Trophoblast cell (in vitro differentiated cells and primary cell): Measurements from ENCODE around the gene RAB6B.

Experiments used
- DNase-seq, 2 donors: peaks; one replicate each; pipeline ENCODE4 v3.0.0-alpha.2; 2016
- H2AFZ ChIP-seq: 2 replicates; pipeline ENCODE4 v1.6.1; 2013; ENCODE audit warnings: low read length, moderate library complexity, mild to moderate bottlenecking; ENCODE audit not compliant: insufficient read depth, poor library complexity
- H2AK5ac ChIP-seq: 2 replicates; pipeline ENCODE4 v1.6.1; 2013; ENCODE audit warnings: mild to moderate bottlenecking, low read length
- H2BK120ac ChIP-seq: 2 replicates; pipeline ENCODE4 v1.6.1; 2013; ENCODE audit warnings: low read length, mild to moderate bottlenecking, moderate library complexity; ENCODE audit not compliant: insufficient read depth, poor library complexity
- H2BK12ac ChIP-seq: 2 replicates; pipeline ENCODE4 v1.6.1; 2013; ENCODE audit warnings: mild to moderate bottlenecking, low read length, moderate library complexity
- H2BK5ac ChIP-seq: 2 replicates; pipeline ENCODE4 v1.6.1; 2013; ENCODE audit warnings: low read length, low read depth, moderate library complexity, mild to moderate bottlenecking; ENCODE audit not compliant: poor library complexity
- H3K14ac ChIP-seq: 2 replicates; pipeline ENCODE4 v1.6.1; 2013; ENCODE audit warnings: mild to moderate bottlenecking, low read length
- H3K18ac ChIP-seq: 2 replicates; pipeline ENCODE4 v1.6.1; 2013; ENCODE audit warnings: mild to moderate bottlenecking, low read length
- H3K23ac ChIP-seq: 2 replicates; pipeline ENCODE4 v1.6.1; 2013; ENCODE audit warnings: low read length
- H3K27ac ChIP-seq: 2 replicates; pipeline ENCODE4 v1.5.1; 2013; ENCODE audit warnings: low read depth, mild to moderate bottlenecking, inconsistent platforms, low read length, moderate library complexity
- H3K27me3 ChIP-seq: 2 replicates; pipeline ENCODE4 v1.6.1; 2013; ENCODE audit warnings: inconsistent platforms, mild to moderate bottlenecking, low read length, moderate library complexity; ENCODE audit not compliant: insufficient read depth
- H3K36me3 ChIP-seq, 2 experiments: 1 replicate in 1 of 2; 2 replicates in 1 of 2; pipeline ENCODE4 v1.6.1; 2013; ENCODE audit warnings: low read length in 2 of 2, mild to moderate bottlenecking in 2 of 2, moderate library complexity in 1 of 2; ENCODE audit not compliant: insufficient read depth in 2 of 2, control insufficient read depth in 1 of 2
- H3K4ac ChIP-seq: 2 replicates; pipeline ENCODE4 v1.6.1; 2013; ENCODE audit warnings: low read depth, mild to moderate bottlenecking, low read length, moderate library complexity
- H3K4me1 ChIP-seq, 2 experiments: 1 replicate in 1 of 2; 2 replicates in 1 of 2; pipeline ENCODE4 v1.6.1; 2013; ENCODE audit warnings: low read length in 2 of 2, mild to moderate bottlenecking in 2 of 2, moderate library complexity in 1 of 2; ENCODE audit not compliant: insufficient read depth in 2 of 2, control insufficient read depth in 1 of 2
- H3K4me2 ChIP-seq: 2 replicates; pipeline ENCODE4 v1.6.1; 2013; ENCODE audit warnings: inconsistent platforms, mild to moderate bottlenecking, low read length, moderate library complexity
- H3K4me3 ChIP-seq: 2 replicates; pipeline ENCODE4 v1.5.1; 2013; ENCODE audit warnings: mild to moderate bottlenecking, low read depth, low read length, inconsistent platforms
- H3K79me1 ChIP-seq: one replicate; pipeline ENCODE4 v1.6.1; 2013; ENCODE audit warnings: low read length
- H3K79me2 ChIP-seq: 2 replicates; pipeline ENCODE4 v1.6.1; 2013; ENCODE audit warnings: low read length, mild to moderate bottlenecking; ENCODE audit not compliant: control insufficient read depth, insufficient read depth, poor library complexity
- H3K9ac ChIP-seq: 2 replicates; pipeline ENCODE4 v1.6.1; 2013; ENCODE audit warnings: mild to moderate bottlenecking, low read length
- H3K9me3 ChIP-seq: 2 replicates; pipeline ENCODE4 v1.6.1; 2013; ENCODE audit warnings: low read depth, mild to moderate bottlenecking, control low read depth, inconsistent platforms, low read length; ENCODE audit not compliant: insufficient read depth
- H4K12ac ChIP-seq: 2 replicates; pipeline ENCODE4 v1.6.1; 2013; ENCODE audit warnings: low read depth, mild to moderate bottlenecking, low read length, moderate library complexity
- H4K8ac ChIP-seq: 2 replicates; pipeline ENCODE4 v1.6.1; 2013; ENCODE audit warnings: low read depth, mild to moderate bottlenecking, low read length, moderate library complexity
- H4K91ac ChIP-seq: one replicate; pipeline ENCODE4 v1.6.1; 2013; ENCODE audit warnings: low read depth, mild to moderate bottlenecking, low read length, moderate library complexity
- WGBS: extraction: QIAGEN DNeasy Blood & Tissue Kit; methylation state at CpG from one replicate; pipeline ENCODE4 v1.1.7; 2013; ENCODE audit warnings: missing lambda C conversion rate; ENCODE audit not compliant: insufficient read length, insufficient coverage; ENCODE audit errors: extremely low coverage; 5-methylcytosine and 5-hydroxymethylcytosine counted together

The RAB6B gene

GRCh38 chr3:133921592-133921991 is 25.9 kb upstream of the RAB6B start:
- Histone ChIP-seq H2BK120ac (no peak overlapping the region), H4K8ac (no peak overlapping the region), H3K14ac (no peak overlapping the region), H3K79me2 (no peaks in the 10 kb centered on the region), H3K79me1 (no peaks in the 10 kb centered on the region), H3K27me3 (no peaks in the 10 kb centered on the region), H2BK12ac (no peak overlapping the region), H3K36me3 (no peaks in the 10 kb centered on the region), H3K4me3 (no peak overlapping the region), H3K9me3 (no peaks in the 10 kb centered on the region), H4K12ac (no peak overlapping the region), H2AK5ac (no peak overlapping the region), H2AFZ (no peak overlapping the region), H3K4me1 (no peaks in the 10 kb centered on the region), H3K23ac (no peak overlapping the region), H3K27ac (no peak overlapping the region), H3K9ac (no peak overlapping the region), H3K18ac (no peak overlapping the region), H3K4ac (no peak overlapping the region), H3K4me2 (no peak overlapping the region), H4K91ac (no peak overlapping the region), H2BK5ac (no peak overlapping the region)
- DNase-seq: no peak
- no CpG with 5 or more reads among the region's 1 CpG for WGBS

- H2BK12ac ChIP-seq: no peak overlapping the region
- H3K27ac ChIP-seq: no peak overlapping the region
- H4K8ac ChIP-seq: no peak overlapping the region
- no peaks in the 10 kb centered on the region for H3K4me1 ChIP-seq
- H3K79me1 ChIP-seq: no peaks in the 10 kb centered on the region
- H3K27me3 ChIP-seq: no peaks in the 10 kb centered on the region
- no peak overlapping the region for H2BK120ac ChIP-seq
- H3K18ac ChIP-seq: no peak overlapping the region
- no peaks in the 10 kb centered on the region for H3K9me3 ChIP-seq
- H2AFZ ChIP-seq: no peak overlapping the region
- DNase-seq: no peak
- H3K79me2 ChIP-seq: no peaks in the 10 kb centered on the region
- H4K12ac ChIP-seq: no peak overlapping the region
- no peak overlapping the region for H4K91ac ChIP-seq
- H2AK5ac ChIP-seq: no peak overlapping the region
- no peak overlapping the region for H3K14ac ChIP-seq
- no peak overlapping the region for H3K4me2 ChIP-seq
- H3K36me3 ChIP-seq: no peaks in the 10 kb centered on the region
- H2BK5ac ChIP-seq: no peak overlapping the region
- no peak overlapping the region for H3K9ac ChIP-seq
- H3K23ac ChIP-seq: no peak overlapping the region
- H3K4me3 ChIP-seq: no peak overlapping the region
- no peak overlapping the region for H3K4ac ChIP-seq
These were observed 21.5 kb upstream of the RAB6B start for GRCh38 chr3:133917144-133917543.

GRCh38 chr3:133915685-133916658 is 20.3 kb upstream of the RAB6B start:
- H4K8ac ChIP-seq: no peak overlapping the region
- DNase-seq: no peak
- no peak overlapping the region for H3K14ac ChIP-seq
- no peak overlapping the region for H4K12ac ChIP-seq
- H3K79me2 ChIP-seq: no peaks in the 10 kb centered on the region
- H3K18ac ChIP-seq: no peak overlapping the region
- H3K27me3 ChIP-seq: no peaks in the 10 kb centered on the region
- H2AFZ ChIP-seq: no peak overlapping the region
- H3K4me1 ChIP-seq: no peaks in the 10 kb centered on the region
- H3K9ac ChIP-seq: no peak overlapping the region
- no peaks in the 10 kb centered on the region for H3K79me1 ChIP-seq
- H3K4me3 ChIP-seq: no peak overlapping the region
- H3K4ac ChIP-seq: no peak overlapping the region
- no peaks in the 10 kb centered on the region for H3K9me3 ChIP-seq
- WGBS: no CpG with 5 or more reads among the region's 10 CpGs
- no peak overlapping the region for H3K27ac ChIP-seq
- no peak overlapping the region for H2BK5ac ChIP-seq
- H3K4me2 ChIP-seq: no peak overlapping the region
- H2BK120ac ChIP-seq: no peak overlapping the region
- H3K23ac ChIP-seq: no peak overlapping the region
- H2BK12ac ChIP-seq: no peak overlapping the region
- no peak overlapping the region for H4K91ac ChIP-seq
- H3K36me3 ChIP-seq: no peaks in the 10 kb centered on the region
- no peak overlapping the region for H2AK5ac ChIP-seq

- Histone ChIP-seq H3K4me3 (no peak overlapping the region), H3K14ac (no peak overlapping the region), H4K8ac (no peak overlapping the region), H4K12ac (no peak overlapping the region), H3K27ac (no peak overlapping the region), H3K9ac (no peak overlapping the region), H3K23ac (no peak overlapping the region), H2BK120ac (no peak overlapping the region), H4K91ac (no peak overlapping the region), H2AFZ (no peak overlapping the region), H3K18ac (no peak overlapping the region), H2AK5ac (no peak overlapping the region), H3K79me1 (no peaks in the 10 kb centered on the region), H3K79me2 (no peaks in the 10 kb centered on the region), H3K36me3 (no peaks in the 10 kb centered on the region), H3K4me1 (no peaks in the 10 kb centered on the region), H3K4me2 (no peak overlapping the region), H3K4ac (no peak overlapping the region), H2BK12ac (no peak overlapping the region), H3K9me3 (no peaks in the 10 kb centered on the region), H3K27me3 (no peaks in the 10 kb centered on the region), H2BK5ac (no peak overlapping the region)
- DNase-seq: no peak
- no CpG with 5 or more reads among the region's 12 CpGs for WGBS
These were observed 19.3 kb upstream of the RAB6B start for GRCh38 chr3:133914839-133915600.
